Measurements from ENCODE around the gene GRIFIN. TPM values are rescaled to one million over a fixed set of nuclear protein-coding genes. Genes with fewer than 3 reads are reported as not detected.

The GRIFIN gene
- total RNA-seq, 2 experiments from 2014 or later: not detected

- intact Hi-C loops (cut with micrococcal nuclease; ENCODE audit: unreplicated experiment): no loop called here
- BruUV-seq (replicated peaks): no TSS peak
These were observed 38.6 kb downstream of the GRIFIN start for GRCh38 chr7:2437537-2438148.

GRCh38 chr7:2437136-2437535 lies 39.1 kb downstream of the GRIFIN start:
- Histone ChIP-seq H3K27ac (ENCODE audit: low read depth, low read length, poor library complexity, severe bottlenecking) (no peak overlapping the region), H3K9me2 (ENCODE audit: insufficient read depth, low read length) (no peaks in the 10 kb centered on the region), H3K36me3 (ENCODE audit: insufficient read depth, low read length) (peaks cover 6% of the 10 kb centered on the region; the same call in 1 of the 2 replicates), H3K4me2 (ENCODE audit: low read length) (no peak overlapping the region), H3K79me2 (ENCODE audit: insufficient read depth, low read depth, low read length) (no peaks in the 10 kb centered on the region), H3K4me3 (ENCODE audit: low read depth, low read length, poor library complexity, severe bottlenecking) (no peak overlapping the region), H2AFZ (ENCODE audit: low read length) (no peak overlapping the region), H3K9me3 (ENCODE audit: low read length) (no peaks in the 10 kb centered on the region), H3K4me1 (ENCODE audit: insufficient read depth, low read length, poor library complexity, severe bottlenecking) (no peaks in the 10 kb centered on the region), H4K20me1 (ENCODE audit: insufficient read depth, low read length) (no peaks in the 10 kb centered on the region; the same call in 1 of the 2 replicates)
- no TSS peak for BruUV-seq (replicated peaks)
- POLR2A ChIA-PET: no interaction called here
- CTCF ChIA-PET (ENCODE audit: unreplicated experiment): no interaction called here
- TF ChIP-seq CTCF (conservative IDR thresholded peaks at IDR 0.05; ENCODE audit: low read length) (no peak), EZH2phosphoT487 (IDR thresholded peaks at IDR 0.05; ENCODE audit: borderline replicate concordance, low read depth, low read length) (no peak)
- intact Hi-C loops (cut with micrococcal nuclease; ENCODE audit: unreplicated experiment): no loop called here
- no peak for DNase-seq (ENCODE audit: low spot score)

More at GRCh38 chr7:2437537-2438148, 38.6 kb downstream of the GRIFIN start:
- Histone ChIP-seq H3K79me2 (ENCODE audit: insufficient read depth, low read depth, low read length) (no peaks in the 10 kb centered on the region), H3K27ac (ENCODE audit: low read depth, low read length, poor library complexity, severe bottlenecking) (no peak overlapping the region), H3K9me2 (ENCODE audit: insufficient read depth, low read length) (no peaks in the 10 kb centered on the region), H2AFZ (ENCODE audit: low read length) (no peak overlapping the region), H3K4me2 (ENCODE audit: low read length) (no peak overlapping the region), H4K20me1 (ENCODE audit: insufficient read depth, low read length) (no peaks in the 10 kb centered on the region; the same call in 1 of the 2 replicates), H3K4me3 (ENCODE audit: low read depth, low read length, poor library complexity, severe bottlenecking) (no peak overlapping the region), H3K36me3 (ENCODE audit: insufficient read depth, low read length) (peaks cover 4% of the 10 kb centered on the region; the same call in 1 of the 2 replicates), H3K4me1 (ENCODE audit: insufficient read depth, low read length, poor library complexity, severe bottlenecking) (no peaks in the 10 kb centered on the region), H3K9me3 (ENCODE audit: low read length) (no peaks in the 10 kb centered on the region)
- DNase-seq (ENCODE audit: low spot score): no peak
- no peak for TF ChIP-seq CTCF (conservative IDR thresholded peaks at IDR 0.05; ENCODE audit: low read length)
- ChIA-PET POLR2A (no interaction called here), CTCF (ENCODE audit: unreplicated experiment) (no interaction called here)

- Histone ChIP-seq H3K9me2 (ENCODE audit: insufficient read depth, low read length) (no peaks in the 10 kb centered on the region), H3K36me3 (ENCODE audit: insufficient read depth, low read length) (peaks cover 6% of the 10 kb centered on the region; the same call in 1 of the 2 replicates), H3K4me3 (ENCODE audit: low read depth, low read length, poor library complexity, severe bottlenecking) (no peak overlapping the region), H3K4me1 (ENCODE audit: insufficient read depth, low read length, poor library complexity, severe bottlenecking) (no peaks in the 10 kb centered on the region), H2AFZ (ENCODE audit: low read length) (no peak overlapping the region), H3K27ac (ENCODE audit: low read depth, low read length, poor library complexity, severe bottlenecking) (no peak overlapping the region), H4K20me1 (ENCODE audit: insufficient read depth, low read length) (no peaks in the 10 kb centered on the region; the same call in 1 of the 2 replicates), H3K4me2 (ENCODE audit: low read length) (no peak overlapping the region), H3K9me3 (ENCODE audit: low read length) (no peaks in the 10 kb centered on the region), H3K79me2 (ENCODE audit: insufficient read depth, low read depth, low read length) (no peaks in the 10 kb centered on the region)
- TF ChIP-seq CTCF (conservative IDR thresholded peaks at IDR 0.05; ENCODE audit: low read length) (no peak), EZH2phosphoT487 (IDR thresholded peaks at IDR 0.05; ENCODE audit: borderline replicate concordance, low read depth, low read length) (no peak)
- ChIA-PET POLR2A (no interaction called here), CTCF (ENCODE audit: unreplicated experiment) (no interaction called here)
- DNase-seq (ENCODE audit: low spot score): no peak
- intact Hi-C loops (cut with micrococcal nuclease; ENCODE audit: unreplicated experiment): no loop called here
- BruUV-seq (replicated peaks): no TSS peak
These were observed 39.7 kb downstream of the GRIFIN start for GRCh38 chr7:2436341-2437104.
